HCT116 (cell line): ENCODE results near the gene KCNC3. TPM values are rescaled to one million over a fixed set of nuclear protein-coding genes. Genes with fewer than 3 reads are reported as not detected.

Experiments
- ATAC-seq: fragments of 200-7000 bp; cut with Tn5 transposase; 2 replicates; pipeline ENCODE4 v1.9.1; 2020; ENCODE audit warnings: mild to moderate bottlenecking, moderate library complexity
- BruUV-seq: library from RNA; stranded (reverse); fragments of 400-500 nt; replicated peaks from 2 replicates; lab custom pipeline; 2021; lab: Mats Ljungman, UMichigan
- CTCF ChIA-PET: fragments of 300-600 bp; sonication (Branson Sonifier 250); formaldehyde crosslinking; loops from one replicate; lab custom pipeline; 2021; ENCODE audit warnings: antibody characterized with exemption; lab: Charles Lee
- POLR2A ChIA-PET: fragments of 300-600, 350-600 bp; sonication (Branson Sonifier 250); formaldehyde crosslinking; loops from one replicate; lab custom pipeline; 2021; ENCODE audit warnings: antibody characterized with exemption; lab: Charles Lee
- RAD21 ChIA-PET, 2 experiments: fragments of 300-600 bp; sonication (Branson Sonifier 250); formaldehyde crosslinking; loops; one replicate each; lab custom pipeline; 2023; ENCODE audit warnings: low total read pairs in 2 of 2; ENCODE audit not compliant: uncharacterized antibody in 2 of 2, unreplicated experiment in 2 of 2, low non-redundant PET in 1 of 2; lab: Charles Lee
- DNase-seq: peaks from one replicate; pipeline ENCODE4 v3.0.0-alpha.2; 2010; ENCODE audit warnings: low read depth, low spot score
- H2AFZ ChIP-seq: fragments of 200-600 bp; shearing (Covaris generic), sonication (generic); 2 replicates; pipeline ENCODE4 v1.6.1; 2017; ENCODE audit warnings: low read depth, mixed run types, mixed read lengths, antibody characterized with exemption, low read length; ENCODE audit not compliant: poor library complexity, severe bottlenecking
- H3K27ac ChIP-seq: 2 replicates; pipeline ENCODE4 v1.5.1; 2012; ENCODE audit warnings: low read depth, low read length
- H3K27me3 ChIP-seq: fragments of 200-600 bp; sonication (generic); 2 replicates; pipeline ENCODE4 v1.6.1; 2016; ENCODE audit warnings: mixed run types, low read length, mixed read lengths; ENCODE audit not compliant: insufficient read depth
- H3K36me3 ChIP-seq, 2 experiments: fragments of 200-500 bp in 1 of 2; fragments of 200-600 bp in 1 of 2; sonication (Bioruptor generic) in 1 of 2; sonication (generic) in 1 of 2; 2 replicates each; pipeline versions ENCODE4 v1.5.1 to v1.6.1; 2014 to 2016; ENCODE audit warnings: low read length in 2 of 2, inconsistent platforms in 1 of 2, mixed read lengths in 1 of 2, mixed run types in 1 of 2; ENCODE audit not compliant: insufficient read depth in 2 of 2, control insufficient read depth in 1 of 2
- H3K4me1 ChIP-seq, 2 experiments: fragments of 200-600 bp in 1 of 2; sonication (generic) in 1 of 2; 2 replicates each; pipeline versions ENCODE4 v1.5.1 to v1.6.1; 2012 to 2017; ENCODE audit warnings: low read length in 2 of 2, inconsistent platforms in 1 of 2, mild to moderate bottlenecking in 1 of 2, mixed read lengths in 1 of 2, mixed run types in 1 of 2, moderate library complexity in 1 of 2; ENCODE audit not compliant: insufficient read depth in 2 of 2, control insufficient read depth in 1 of 2
- H3K4me2 ChIP-seq: fragments of 200-600 bp; sonication (generic); 2 replicates; pipeline ENCODE4 v1.6.1; 2017; ENCODE audit warnings: mixed run types, low read length, mixed read lengths
- H3K4me3 ChIP-seq, 2 experiments: fragments of 200-600 bp in 1 of 2; sonication (generic) in 1 of 2; replicated peaks in 1 of 2; 2 replicates each; pipeline ENCODE4 v1.5.1; 2011 to 2016; ENCODE audit warnings: low read length in 2 of 2, control low read depth in 1 of 2, low read depth in 1 of 2, mild to moderate bottlenecking in 1 of 2, mixed read lengths in 1 of 2, mixed run types in 1 of 2
- H3K79me2 ChIP-seq: fragments of 200-600 bp; sonication (generic); 2 replicates; pipeline ENCODE4 v1.6.1; 2017; ENCODE audit warnings: mild to moderate bottlenecking, mixed run types, low read length, moderate library complexity, mixed read lengths; ENCODE audit not compliant: insufficient read depth
- H3K9ac ChIP-seq: fragments of 200-600 bp; sonication (generic); 2 replicates; pipeline ENCODE4 v1.6.1; 2016; ENCODE audit warnings: low read length, mixed read lengths
- H3K9me2 ChIP-seq: fragments of 200-600 bp; sonication (generic), shearing (Covaris generic); 2 replicates; pipeline ENCODE4 v1.6.1; 2017; ENCODE audit warnings: mixed run types, mild to moderate bottlenecking, moderate library complexity; ENCODE audit not compliant: insufficient read depth
- H3K9me3 ChIP-seq, 2 experiments: fragments of 200-500 bp in 1 of 2; fragments of 200-600 bp in 1 of 2; sonication (Bioruptor generic) in 1 of 2; sonication (generic) in 1 of 2; 2 replicates each; pipeline ENCODE4 v1.6.1; 2014 to 2017; ENCODE audit warnings: low read length in 2 of 2, mixed read lengths in 2 of 2, inconsistent platforms in 1 of 2, low read depth in 1 of 2, mild to moderate bottlenecking in 1 of 2, mixed run types in 1 of 2, moderate library complexity in 1 of 2; ENCODE audit not compliant: control insufficient read depth in 1 of 2, insufficient read depth in 1 of 2
- H4K20me1 ChIP-seq: fragments of 200-600 bp; sonication (generic), shearing (Covaris generic); 2 replicates; pipeline ENCODE4 v1.6.1; 2017; ENCODE audit warnings: mixed run types, mild to moderate bottlenecking, moderate library complexity; ENCODE audit not compliant: insufficient read depth
- ATF3 ChIP-seq: IDR thresholded peaks from 2 replicates; pipeline ENCODE4 v1.6.1; 2012
- CBX3 ChIP-seq: IDR thresholded peaks from 2 replicates; pipeline ENCODE4 v1.6.1; 2012; ENCODE audit warnings: low read depth
- EGR1 ChIP-seq: IDR thresholded peaks from 2 replicates; pipeline ENCODE4 v1.6.1; 2012; ENCODE audit warnings: low read depth
- JUND ChIP-seq: IDR thresholded peaks from 2 replicates; pipeline ENCODE4 v1.6.1; 2012
- POLR2A ChIP-seq: IDR thresholded peaks from 2 replicates; pipeline ENCODE4 v1.7.0; 2011; ENCODE audit warnings: borderline replicate concordance; ENCODE audit not compliant: insufficient read depth, insufficient read length; ENCODE audit errors: extremely low read depth
- POLR2AphosphoS5 ChIP-seq: IDR thresholded peaks from 2 replicates; pipeline ENCODE4 v1.6.1; 2011; ENCODE audit warnings: mild to moderate bottlenecking, low read depth, low read length, moderate library complexity
- RAD21 ChIP-seq: IDR thresholded peaks from 2 replicates; pipeline ENCODE4 v1.6.1; 2012; ENCODE audit warnings: low read depth, mild to moderate bottlenecking
- SIN3A ChIP-seq: IDR thresholded peaks from 2 replicates; pipeline ENCODE4 v1.6.1; 2012; ENCODE audit warnings: low read depth
- SRF ChIP-seq: IDR thresholded peaks from 2 replicates; pipeline ENCODE4 v1.6.1; 2012; ENCODE audit warnings: low read depth
- ZFX ChIP-seq: fragments of 450-650 bp; IDR thresholded peaks from 2 replicates; pipeline ENCODE4 v1.6.1; 2017
- ZNF274 ChIP-seq: fragments of 200-500 bp; sonication (Bioruptor generic); IDR thresholded peaks from 2 replicates; pipeline ENCODE4 v1.6.1; 2014; ENCODE audit warnings: mild to moderate bottlenecking, low read depth, low read length, inconsistent platforms
- intact Hi-C: fragments of 100-400 bp; cut with micrococcal nuclease; formaldehyde crosslinking; loops from 2 replicates; pipeline ENCODE4 v1.10.0; 2022
- total RNA-seq: library from RNA; stranded (reverse); gene quantifications from one replicate; pipeline ENCODE4 v1.2.1, GENCODE V29; 2021; ENCODE audit not compliant: unreplicated experiment
- TF ChIP-seq, protein P1 (sequence below): IDR thresholded peaks from 2 replicates; pipeline ENCODE4 v1.6.1; 2011; ENCODE audit warnings: mild to moderate bottlenecking, low read length, moderate library complexity; ENCODE audit not compliant: insufficient replicate concordance; ENCODE audit errors: extremely low read depth
- TF ChIP-seq, protein P2 (sequence below): IDR thresholded peaks from 2 replicates; pipeline ENCODE4 v1.6.1; 2012
- TF ChIP-seq, protein P3 (sequence below), 3 experiments: fragments of 200-600 bp in 1 of 3; sonication (generic) in 1 of 3; IDR thresholded peaks in 2 of 3; conservative IDR thresholded peaks in 1 of 3; 2 replicates each; pipeline ENCODE4 v1.5.1; 2012 to 2017; ENCODE audit warnings: low read depth in 2 of 3, low read length in 2 of 3, antibody characterized with exemption in 1 of 3, borderline replicate concordance in 1 of 3, control low read depth in 1 of 3, mild to moderate bottlenecking in 1 of 3, mixed read lengths in 1 of 3, mixed run types in 1 of 3, moderate library complexity in 1 of 3; ENCODE audit not compliant: insufficient read depth in 1 of 3

The KCNC3 gene
- total RNA-seq, 1 experiment from 2014 or later, result 6.9 TPM

DNA sequence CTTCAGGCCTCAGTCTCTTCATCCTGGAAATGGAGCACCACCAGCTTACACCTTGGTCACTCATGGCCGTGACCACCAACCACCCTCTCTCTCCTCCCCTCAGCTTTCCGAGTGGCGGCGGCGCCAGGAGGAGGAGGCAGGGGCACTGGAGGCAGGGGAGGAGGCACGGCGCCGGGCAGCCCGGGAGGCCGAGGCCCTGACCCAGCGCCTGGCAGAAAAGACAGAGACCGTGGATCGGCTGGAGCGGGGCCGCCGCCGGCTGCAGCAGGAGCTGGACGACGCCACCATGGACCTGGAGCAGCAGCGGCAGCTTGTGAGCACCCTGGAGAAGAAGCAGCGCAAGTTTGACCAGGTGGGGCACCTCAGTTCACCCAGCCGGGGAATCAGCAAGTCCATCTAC is 47.7 kb downstream of the KCNC3 start:
- Histone ChIP-seq H3K4me1 (no peaks in the 10 kb centered on the region), H3K4me2 (no peak overlapping the region), H3K9ac (no peak overlapping the region), H3K27me3 (no peaks in the 10 kb centered on the region), H3K9me3 (peaks cover 0 to 6% of the 10 kb centered on the region in 2 experiments; a peak in 2 of 4 replicates), H3K9me2 (no peaks in the 10 kb centered on the region), H3K4me3 (no peak overlapping the region), H3K27ac (no peak overlapping the region), H3K79me2 (no peaks in the 10 kb centered on the region), H4K20me1 (no peaks in the 10 kb centered on the region), H3K36me3 (peaks cover 4 to 11% of the 10 kb centered on the region in 2 experiments; a peak in 3 of 4 replicates), H2AFZ (no peak overlapping the region)
- ChIA-PET POLR2A (no interaction called here), CTCF (no interaction called here), RAD21 (no interaction called here)
- TF ChIP-seq, protein P1, sequence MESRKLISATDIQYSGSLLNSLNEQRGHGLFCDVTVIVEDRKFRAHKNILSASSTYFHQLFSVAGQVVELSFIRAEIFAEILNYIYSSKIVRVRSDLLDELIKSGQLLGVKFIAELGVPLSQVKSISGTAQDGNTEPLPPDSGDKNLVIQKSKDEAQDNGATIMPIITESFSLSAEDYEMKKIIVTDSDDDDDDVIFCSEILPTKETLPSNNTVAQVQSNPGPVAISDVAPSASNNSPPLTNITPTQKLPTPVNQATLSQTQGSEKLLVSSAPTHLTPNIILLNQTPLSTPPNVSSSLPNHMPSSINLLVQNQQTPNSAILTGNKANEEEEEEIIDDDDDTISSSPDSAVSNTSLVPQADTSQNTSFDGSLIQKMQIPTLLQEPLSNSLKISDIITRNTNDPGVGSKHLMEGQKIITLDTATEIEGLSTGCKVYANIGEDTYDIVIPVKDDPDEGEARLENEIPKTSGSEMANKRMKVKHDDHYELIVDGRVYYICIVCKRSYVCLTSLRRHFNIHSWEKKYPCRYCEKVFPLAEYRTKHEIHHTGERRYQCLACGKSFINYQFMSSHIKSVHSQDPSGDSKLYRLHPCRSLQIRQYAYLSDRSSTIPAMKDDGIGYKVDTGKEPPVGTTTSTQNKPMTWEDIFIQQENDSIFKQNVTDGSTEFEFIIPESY, result no peak
- TF ChIP-seq POLR2A (no peak), SIN3A (no peak), SRF (no peak), JUND (no peak), POLR2AphosphoS5 (no peak), ATF3 (no peak), ZFX (no peak), ZNF274 (no peak), RAD21 (no peak), EGR1 (no peak), CBX3 (no peak)
- TF ChIP-seq, protein P2, sequence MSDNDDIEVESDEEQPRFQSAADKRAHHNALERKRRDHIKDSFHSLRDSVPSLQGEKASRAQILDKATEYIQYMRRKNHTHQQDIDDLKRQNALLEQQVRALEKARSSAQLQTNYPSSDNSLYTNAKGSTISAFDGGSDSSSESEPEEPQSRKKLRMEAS, result no peak
- TF ChIP-seq, protein P3, sequence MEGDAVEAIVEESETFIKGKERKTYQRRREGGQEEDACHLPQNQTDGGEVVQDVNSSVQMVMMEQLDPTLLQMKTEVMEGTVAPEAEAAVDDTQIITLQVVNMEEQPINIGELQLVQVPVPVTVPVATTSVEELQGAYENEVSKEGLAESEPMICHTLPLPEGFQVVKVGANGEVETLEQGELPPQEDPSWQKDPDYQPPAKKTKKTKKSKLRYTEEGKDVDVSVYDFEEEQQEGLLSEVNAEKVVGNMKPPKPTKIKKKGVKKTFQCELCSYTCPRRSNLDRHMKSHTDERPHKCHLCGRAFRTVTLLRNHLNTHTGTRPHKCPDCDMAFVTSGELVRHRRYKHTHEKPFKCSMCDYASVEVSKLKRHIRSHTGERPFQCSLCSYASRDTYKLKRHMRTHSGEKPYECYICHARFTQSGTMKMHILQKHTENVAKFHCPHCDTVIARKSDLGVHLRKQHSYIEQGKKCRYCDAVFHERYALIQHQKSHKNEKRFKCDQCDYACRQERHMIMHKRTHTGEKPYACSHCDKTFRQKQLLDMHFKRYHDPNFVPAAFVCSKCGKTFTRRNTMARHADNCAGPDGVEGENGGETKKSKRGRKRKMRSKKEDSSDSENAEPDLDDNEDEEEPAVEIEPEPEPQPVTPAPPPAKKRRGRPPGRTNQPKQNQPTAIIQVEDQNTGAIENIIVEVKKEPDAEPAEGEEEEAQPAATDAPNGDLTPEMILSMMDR (IDR thresholded peaks at IDR 0.05 in 2 of 3, conservative IDR thresholded peaks at IDR 0.05 in 1 of 3; ENCODE audit: borderline replicate concordance in 1 of 3, insufficient read depth in 1 of 3, low read depth in 2 of 3, low read length in 2 of 3), result no peak
- no TSS peak for BruUV-seq
- no peak for ATAC-seq
- DNase-seq, result no peak
- intact Hi-C loops, result no loop called here
